ENCODE data around the gene KLHL40. TPM values are rescaled to one million over a fixed set of nuclear protein-coding genes. Genes with fewer than 3 reads are reported as not detected.

The KLHL40 gene
- total RNA-seq, 1 experiment from 2014 or later: not detected

DNA sequence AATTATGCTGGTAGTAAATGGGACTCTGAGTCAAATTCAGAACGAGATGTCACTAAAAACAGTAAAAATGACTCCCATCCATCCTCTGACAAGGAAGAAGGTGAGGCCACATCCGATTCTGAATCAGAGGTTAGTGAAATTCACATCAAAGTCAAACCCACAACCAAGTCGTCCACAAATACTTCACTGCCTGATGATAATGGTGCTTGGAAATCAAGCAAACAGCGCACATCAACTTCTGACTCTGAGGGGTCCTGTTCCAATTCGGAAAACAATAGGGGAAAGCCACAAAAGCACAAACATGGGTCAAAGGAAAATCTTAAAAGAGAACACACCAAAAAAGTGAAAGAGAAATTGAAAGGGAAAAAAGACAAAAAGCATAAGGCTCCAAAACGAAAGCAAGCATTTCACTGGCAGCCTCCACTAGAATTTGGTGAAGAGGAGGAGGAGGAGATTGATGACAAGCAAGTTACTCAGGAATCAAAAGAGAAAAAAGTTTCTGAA is 46.9 kb upstream of the KLHL40 start:
- in situ Hi-C loops (cut with HindIII; ENCODE audit: low pct_unique_long_range_greater_than_20kb, low sequenced_read_pairs) (no loop called here), intact Hi-C loops (cut with micrococcal nuclease; ENCODE audit: unreplicated experiment) (no loop called here)
- ATAC-seq (no peak), DNase-seq (ENCODE audit: low read depth, low spot score) (no peak)
- H3K27ac ChIP-seq (ENCODE audit: low read length): no peak overlapping the region
- CTCF ChIA-PET: no interaction called here
- H3K4me3 ChIP-seq (ENCODE audit: low read depth in 2 of 2, low read length in 2 of 2): no peak overlapping the region
- peaks cover 62% of the 10 kb centered on the region for H3K36me3 ChIP-seq (ENCODE audit: control insufficient read depth, insufficient read depth, low read length)
- TF ChIP-seq SIN3A (IDR thresholded peaks at IDR 0.05; ENCODE audit: borderline replicate concordance, insufficient read depth, low read depth, low read length) (no peak), TCF7L2 (IDR thresholded peaks at IDR 0.05; ENCODE audit: low read depth, low read length) (no peak), POLR2AphosphoS5 (IDR thresholded peaks at IDR 0.05; ENCODE audit: low read depth, low read length) (no peak)
- TF ChIP-seq, protein P1, sequence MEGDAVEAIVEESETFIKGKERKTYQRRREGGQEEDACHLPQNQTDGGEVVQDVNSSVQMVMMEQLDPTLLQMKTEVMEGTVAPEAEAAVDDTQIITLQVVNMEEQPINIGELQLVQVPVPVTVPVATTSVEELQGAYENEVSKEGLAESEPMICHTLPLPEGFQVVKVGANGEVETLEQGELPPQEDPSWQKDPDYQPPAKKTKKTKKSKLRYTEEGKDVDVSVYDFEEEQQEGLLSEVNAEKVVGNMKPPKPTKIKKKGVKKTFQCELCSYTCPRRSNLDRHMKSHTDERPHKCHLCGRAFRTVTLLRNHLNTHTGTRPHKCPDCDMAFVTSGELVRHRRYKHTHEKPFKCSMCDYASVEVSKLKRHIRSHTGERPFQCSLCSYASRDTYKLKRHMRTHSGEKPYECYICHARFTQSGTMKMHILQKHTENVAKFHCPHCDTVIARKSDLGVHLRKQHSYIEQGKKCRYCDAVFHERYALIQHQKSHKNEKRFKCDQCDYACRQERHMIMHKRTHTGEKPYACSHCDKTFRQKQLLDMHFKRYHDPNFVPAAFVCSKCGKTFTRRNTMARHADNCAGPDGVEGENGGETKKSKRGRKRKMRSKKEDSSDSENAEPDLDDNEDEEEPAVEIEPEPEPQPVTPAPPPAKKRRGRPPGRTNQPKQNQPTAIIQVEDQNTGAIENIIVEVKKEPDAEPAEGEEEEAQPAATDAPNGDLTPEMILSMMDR (IDR thresholded peaks at IDR 0.05): no peak
- TF ChIP-seq, protein P2, sequence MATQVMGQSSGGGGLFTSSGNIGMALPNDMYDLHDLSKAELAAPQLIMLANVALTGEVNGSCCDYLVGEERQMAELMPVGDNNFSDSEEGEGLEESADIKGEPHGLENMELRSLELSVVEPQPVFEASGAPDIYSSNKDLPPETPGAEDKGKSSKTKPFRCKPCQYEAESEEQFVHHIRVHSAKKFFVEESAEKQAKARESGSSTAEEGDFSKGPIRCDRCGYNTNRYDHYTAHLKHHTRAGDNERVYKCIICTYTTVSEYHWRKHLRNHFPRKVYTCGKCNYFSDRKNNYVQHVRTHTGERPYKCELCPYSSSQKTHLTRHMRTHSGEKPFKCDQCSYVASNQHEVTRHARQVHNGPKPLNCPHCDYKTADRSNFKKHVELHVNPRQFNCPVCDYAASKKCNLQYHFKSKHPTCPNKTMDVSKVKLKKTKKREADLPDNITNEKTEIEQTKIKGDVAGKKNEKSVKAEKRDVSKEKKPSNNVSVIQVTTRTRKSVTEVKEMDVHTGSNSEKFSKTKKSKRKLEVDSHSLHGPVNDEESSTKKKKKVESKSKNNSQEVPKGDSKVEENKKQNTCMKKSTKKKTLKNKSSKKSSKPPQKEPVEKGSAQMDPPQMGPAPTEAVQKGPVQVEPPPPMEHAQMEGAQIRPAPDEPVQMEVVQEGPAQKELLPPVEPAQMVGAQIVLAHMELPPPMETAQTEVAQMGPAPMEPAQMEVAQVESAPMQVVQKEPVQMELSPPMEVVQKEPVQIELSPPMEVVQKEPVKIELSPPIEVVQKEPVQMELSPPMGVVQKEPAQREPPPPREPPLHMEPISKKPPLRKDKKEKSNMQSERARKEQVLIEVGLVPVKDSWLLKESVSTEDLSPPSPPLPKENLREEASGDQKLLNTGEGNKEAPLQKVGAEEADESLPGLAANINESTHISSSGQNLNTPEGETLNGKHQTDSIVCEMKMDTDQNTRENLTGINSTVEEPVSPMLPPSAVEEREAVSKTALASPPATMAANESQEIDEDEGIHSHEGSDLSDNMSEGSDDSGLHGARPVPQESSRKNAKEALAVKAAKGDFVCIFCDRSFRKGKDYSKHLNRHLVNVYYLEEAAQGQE (IDR thresholded peaks at IDR 0.05; ENCODE audit: insufficient read depth in 1 of 2, low read depth in 2 of 2, low read length in 1 of 2): no peak
- no peaks in the 10 kb centered on the region for H3K9me3 ChIP-seq (ENCODE audit: control insufficient read depth, insufficient read depth, low read depth, low read length)
- POLR2A ChIA-PET: no interaction called here
- H3K27me3 ChIP-seq (ENCODE audit: control insufficient read depth, insufficient read depth, low read length): no peaks in the 10 kb centered on the region
- H3K4me1 ChIP-seq (ENCODE audit: control insufficient read depth, insufficient read depth, low read length): no peaks in the 10 kb centered on the region
- BruUV-seq (replicated peaks): no TSS peak

DNA sequence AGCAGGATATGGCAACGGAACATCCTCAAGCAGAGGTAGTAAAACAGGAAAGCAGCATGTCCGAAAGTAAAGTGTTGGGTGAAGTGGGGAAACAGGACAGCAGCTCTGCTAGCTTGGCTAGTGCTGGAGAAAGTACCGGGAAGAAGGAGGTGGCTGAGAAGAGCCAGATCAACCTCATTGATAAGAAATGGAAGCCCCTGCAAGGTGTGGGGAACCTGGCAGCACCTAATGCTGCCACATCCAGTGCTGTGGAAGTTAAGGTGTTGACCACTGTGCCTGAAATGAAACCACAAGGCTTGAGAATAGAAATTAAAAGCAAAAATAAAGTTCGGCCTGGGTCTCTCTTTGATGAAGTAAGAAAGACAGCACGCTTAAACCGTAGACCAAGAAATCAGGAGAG is 46.1 kb upstream of the KLHL40 start:
- in situ Hi-C loops (cut with HindIII; ENCODE audit: low pct_unique_long_range_greater_than_20kb, low sequenced_read_pairs): no loop called here
- POLR2A ChIA-PET: no interaction called here

More for the DNA sequence above, 46.1 kb upstream of the KLHL40 start:
- ATAC-seq (no peak), DNase-seq (ENCODE audit: low read depth, low spot score) (no peak)
- intact Hi-C loops (cut with micrococcal nuclease; ENCODE audit: unreplicated experiment): no loop called here
- Histone ChIP-seq H3K27ac (ENCODE audit: low read length) (no peak overlapping the region), H3K27me3 (ENCODE audit: control insufficient read depth, insufficient read depth, low read length) (no peaks in the 10 kb centered on the region), H3K4me1 (ENCODE audit: control insufficient read depth, insufficient read depth, low read length) (no peaks in the 10 kb centered on the region), H3K9me3 (ENCODE audit: control insufficient read depth, insufficient read depth, low read depth, low read length) (no peaks in the 10 kb centered on the region), H3K36me3 (ENCODE audit: control insufficient read depth, insufficient read depth, low read length) (peaks cover 54% of the 10 kb centered on the region), H3K4me3 (ENCODE audit: low read depth in 2 of 2, low read length in 2 of 2) (no peak overlapping the region)
- no TSS peak for BruUV-seq (replicated peaks)
- CTCF ChIA-PET: no interaction called here
- TF ChIP-seq, protein P1 (IDR thresholded peaks at IDR 0.05): no peak
- TF ChIP-seq POLR2AphosphoS5 (IDR thresholded peaks at IDR 0.05; ENCODE audit: low read depth, low read length): no peak
- no peak for TF ChIP-seq TCF7L2 (IDR thresholded peaks at IDR 0.05; ENCODE audit: low read depth, low read length)
- no peak for TF ChIP-seq SIN3A (IDR thresholded peaks at IDR 0.05; ENCODE audit: borderline replicate concordance, insufficient read depth, low read depth, low read length)
- TF ChIP-seq, protein P2 (IDR thresholded peaks at IDR 0.05; ENCODE audit: insufficient read depth in 1 of 2, low read depth in 2 of 2, low read length in 1 of 2): no peak

Measured in Panc1 (cell line).